ENCODE results near the gene SH3RF2.

The SH3RF2 gene

GRCh38 chr5:146079695-146080373 lies 143.5 kb downstream of the SH3RF2 start:
- TF ChIP-seq ZBTB17 (tag by site-specific recombination; IDR thresholded peaks at IDR 0.05) (0 out of 2 replicates have a peak, but pooled peaks have one; percentile 20), ZNF280D (tag by site-specific recombination; IDR thresholded peaks at IDR 0.05) (no peak), ZNF433 (tag by site-specific recombination; IDR thresholded peaks at IDR 0.05; ENCODE audit: low read depth) (no peak)
- ChIA-PET CTCF (interaction anchor here (0.6 to 0.7 kb wide), 2 partner anchors 14 to 1887 kb away, joined by 3 read pairs; no protein-coding TSS in a partner anchor), POLR2A (no interaction called here)
- H3K36me3 ChIP-seq (ENCODE audit: control insufficient read depth in 2 of 2, insufficient read depth in 1 of 2, low read length in 2 of 2): no peaks in the 10 kb centered on the region
- no peak overlapping the region for H3K27ac ChIP-seq (ENCODE audit: extremely low read depth, low read depth, low read length)
- no peaks in the 10 kb centered on the region for H3K9me3 ChIP-seq (ENCODE audit: control insufficient read depth, insufficient read depth, low read depth, low read length)
- H3K4me1 ChIP-seq (ENCODE audit: control insufficient read depth, insufficient read depth, low read length): no peaks in the 10 kb centered on the region
- no peak overlapping the region for H3K4me3 ChIP-seq (ENCODE audit: low read depth, low read length)

- Histone ChIP-seq H3K4me1 (ENCODE audit: control insufficient read depth, insufficient read depth, low read length) (no peaks in the 10 kb centered on the region), H3K4me3 (ENCODE audit: low read depth, low read length) (no peak overlapping the region), H3K27ac (ENCODE audit: extremely low read depth, low read depth, low read length) (no peak overlapping the region), H3K36me3 (ENCODE audit: control insufficient read depth in 2 of 2, insufficient read depth in 1 of 2, low read length in 2 of 2) (no peaks in the 10 kb centered on the region), H3K9me3 (ENCODE audit: control insufficient read depth, insufficient read depth, low read depth, low read length) (no peaks in the 10 kb centered on the region)
- no peak for TF ChIP-seq ZBTB44 (tag by site-specific recombination; IDR thresholded peaks at IDR 0.05)
- TF ChIP-seq ZBTB7A (tag by site-specific recombination; IDR thresholded peaks at IDR 0.05; ENCODE audit: low read depth): no peak
- TF ChIP-seq ZNF626 (tag by site-specific recombination; IDR thresholded peaks at IDR 0.05): no peak
- TF ChIP-seq ZNF629 (tag by site-specific recombination; IDR thresholded peaks at IDR 0.05): no peak
- TF ChIP-seq ZNF664 (tag by site-specific recombination; IDR thresholded peaks at IDR 0.05): no peak
- no peak for TF ChIP-seq ZNF555 (tag by site-specific recombination; conservative IDR thresholded peaks at IDR 0.05)
- TF ChIP-seq ZNF398 (tag by site-specific recombination; IDR thresholded peaks at IDR 0.05): no peak
- TF ChIP-seq TSHZ1 (tag by site-specific recombination; IDR thresholded peaks at IDR 0.05; ENCODE audit: borderline replicate concordance): no peak
- TF ChIP-seq ZNF426 (tag by site-specific recombination; IDR thresholded peaks at IDR 0.05): no peak
- TF ChIP-seq ZNF169 (tag by site-specific recombination; IDR thresholded peaks at IDR 0.05): no peak
- no peak for TF ChIP-seq PATZ1 (tag by site-specific recombination; IDR thresholded peaks at IDR 0.05)
- no peak for TF ChIP-seq ZNF133 (tag by site-specific recombination; IDR thresholded peaks at IDR 0.05)
- POLR2A ChIA-PET: no interaction called here
- CTCF ChIA-PET: interaction anchor here (0.5 to 0.7 kb wide), 3 partner anchors 18 to 345 kb away, joined by 4 read pairs; no protein-coding TSS in a partner anchor
Measured at GRCh38 chr5:146081556-146081955, 145.2 kb downstream of the SH3RF2 start.

All from HEK293 (cell line).